IPS-18c (cell line): ENCODE measurements around the gene PCDHGA8.
"Not testable (repeated sequence)": the region's sequence is repeated elsewhere in the genome, so short reads cannot be mapped to it uniquely, and the experiment has no call there.

Experiments used
- H3K4me3 ChIP-seq: 2 replicates; pipeline ENCODE4 v1.7.0; 2013; ENCODE audit warnings: low read depth, mild to moderate bottlenecking, low read length, moderate library complexity; ENCODE audit not compliant: insufficient read depth
- H3K9me3 ChIP-seq: one replicate; pipeline ENCODE4 v1.6.1; 2013; ENCODE audit warnings: mild to moderate bottlenecking, low read length, moderate library complexity; ENCODE audit not compliant: control insufficient read depth, insufficient read depth

Gene PCDHGA8

GRCh38 chr5:141392429-141393198 lies at the start of gene PCDHGA8:
Gene PCDHGA8 (plus strand): TSS chr5:141392633. CDS start chr5:141392814, 181 bp downstream.
- peaks cover 22% of the 10 kb centered on the region for H3K9me3 ChIP-seq

GRCh38 chr5:141342773-141343172 lies 49.7 kb upstream of the PCDHGA8 start:
- H3K4me3 ChIP-seq: no peak overlapping the region
- H3K9me3 ChIP-seq: peaks cover 14% of the 10 kb centered on the region

More at GRCh38 chr5:141392429-141393198, at the start of gene PCDHGA8:
- H3K4me3 ChIP-seq: no peak within 1 kb of the TSS; the same call in 1 of the 2 replicates

- Histone ChIP-seq H3K4me3 (peak within 1 kb of the TSS; percentile 42; the same call in 1 of the 2 replicates), H3K9me3 (peaks cover 14% of the 10 kb centered on the region)
These were observed 49.0 kb upstream of the PCDHGA8 start, which contains the start of gene PCDHGA3 for GRCh38 chr5:141343242-141343952. Gene PCDHGA3 (plus strand): TSS chr5:141343829. CDS start chr5:141344034, 205 bp downstream.

- peaks cover 17% of the 10 kb centered on the region for H3K9me3 ChIP-seq
- peak overlapping the region; percentile 42; the same call in 1 of the 2 replicates for H3K4me3 ChIP-seq
These were observed 48.4 kb upstream of the PCDHGA8 start for GRCh38 chr5:141343953-141344463.

- Histone ChIP-seq H3K4me3 (no peak overlapping the region), H3K9me3 (peaks cover 23% of the 10 kb centered on the region)
These were observed 47.1 kb upstream of the PCDHGA8 start for GRCh38 chr5:141345327-141345726.

- H3K9me3 ChIP-seq: peaks cover 21% of the 10 kb centered on the region
- not testable (repeated sequence) for H3K4me3 ChIP-seq
These were observed 46.4 kb upstream of the PCDHGA8 start for GRCh38 chr5:141346017-141346416.

- H3K9me3 ChIP-seq: peaks cover 27% of the 10 kb centered on the region
- peak within 1 kb of the TSS; percentile 21 for H3K4me3 ChIP-seq
These were observed 42.4 kb upstream of the PCDHGA8 start, which contains the start of gene PCDHGB1 for GRCh38 chr5:141349917-141350619. Gene PCDHGB1 (plus strand): TSS chr5:141350099. CDS start chr5:141350261, 162 bp downstream.

GRCh38 chr5:141351591-141351990 lies 40.8 kb upstream of the PCDHGA8 start:
- Histone ChIP-seq H3K4me3 (no peak overlapping the region), H3K9me3 (peaks cover 26% of the 10 kb centered on the region)

- H3K9me3 ChIP-seq: peaks cover 22% of the 10 kb centered on the region
- H3K4me3 ChIP-seq: no peak within 1 kb of the TSS
These were observed 37.4 kb upstream of the PCDHGA8 start, which contains the start of gene PCDHGA4 for GRCh38 chr5:141354900-141355469. Gene PCDHGA4 (plus strand): TSS chr5:141355021. CDS start chr5:141355108, 87 bp downstream.

- H3K4me3 ChIP-seq: no peak overlapping the region
- H3K9me3 ChIP-seq: peaks cover 21% of the 10 kb centered on the region
These were observed 36.8 kb upstream of the PCDHGA8 start for GRCh38 chr5:141355641-141356040.

GRCh38 chr5:141356133-141356532 lies 36.3 kb upstream of the PCDHGA8 start:
- H3K4me3 ChIP-seq: no peak overlapping the region

GRCh38 chr5:141356950-141357349 lies 35.5 kb upstream of the PCDHGA8 start:
- Histone ChIP-seq H3K9me3 (peaks cover 25% of the 10 kb centered on the region), H3K4me3 (no peak overlapping the region)

More at GRCh38 chr5:141356133-141356532, 36.3 kb upstream of the PCDHGA8 start:
- H3K9me3 ChIP-seq: peaks cover 24% of the 10 kb centered on the region

- no peak within 1 kb of the TSS; the same call in 1 of the 2 replicates for H3K4me3 ChIP-seq
These were observed 32.5 kb upstream of the PCDHGA8 start, which contains the start of gene PCDHGB2 for GRCh38 chr5:141359790-141360426. Gene PCDHGB2 (plus strand): TSS chr5:141359994. CDS start chr5:141360136, 142 bp downstream.

GRCh38 chr5:141360685-141361084 lies 31.7 kb upstream of the PCDHGA8 start:
- Histone ChIP-seq H3K4me3 (no peak overlapping the region; the same call in 1 of the 2 replicates), H3K9me3 (peaks cover 28% of the 10 kb centered on the region)

More at GRCh38 chr5:141359790-141360426, 32.5 kb upstream of the PCDHGA8 start, which contains the start of gene PCDHGB2:
- peaks cover 27% of the 10 kb centered on the region for H3K9me3 ChIP-seq

GRCh38 chr5:141362719-141363118 lies 29.7 kb upstream of the PCDHGA8 start:
- Histone ChIP-seq H3K4me3 (no peak overlapping the region), H3K9me3 (peaks cover 23% of the 10 kb centered on the region)
